H1 (cell line): Measurements from ENCODE around the gene ITGB2. TPM values are rescaled to one million over a fixed set of nuclear protein-coding genes. Genes with fewer than 3 reads are reported as not detected.

Experiments used
- CTCF ChIA-PET: fragments of 300-600 bp; sonication (Branson Sonifier 250); formaldehyde crosslinking; loops from one replicate; lab custom pipeline; 2021; ENCODE audit not compliant: partially characterized antibody; lab: Charles Lee
- POLR2A ChIA-PET: fragments of 300-600 bp; sonication (Branson Sonifier 250); formaldehyde crosslinking; loops from one replicate; lab custom pipeline; 2021; ENCODE audit warnings: inconsistent platforms; ENCODE audit not compliant: partially characterized antibody; lab: Charles Lee
- DNase-seq, 2 experiments: peaks; one replicate each; pipeline versions ENCODE4 v3.0.0 to v3.0.0-alpha.2; 2010 to 2022; ENCODE audit warnings: low spot score in 2 of 2, low read depth in 1 of 2, mixed read lengths in 1 of 2
- FAIRE-seq: peaks from 2 replicates; lab custom pipeline; 2011; peaks lifted over from hg19 to GRCh38; lab: Jason Lieb, UNC
- H2AFZ ChIP-seq: 2 replicates; pipeline ENCODE4 v1.8.1; 2012; ENCODE audit warnings: low read length, inconsistent platforms
- H2AK5ac ChIP-seq: 2 replicates; pipeline ENCODE4 v1.6.1; 2013; ENCODE audit warnings: low read depth, low read length
- H2BK120ac ChIP-seq: replicated peaks from 2 replicates; pipeline ENCODE3; 2013; ENCODE audit warnings: low read depth, low read length, inconsistent platforms
- H2BK12ac ChIP-seq: 2 replicates; pipeline ENCODE4 v1.6.1; 2013; ENCODE audit warnings: low read depth, low read length
- H2BK15ac ChIP-seq: 2 replicates; pipeline ENCODE4 v1.6.1; 2013; ENCODE audit warnings: low read length
- H2BK20ac ChIP-seq: 2 replicates; pipeline ENCODE4 v1.6.1; 2013; ENCODE audit warnings: low read length
- H2BK5ac ChIP-seq: 2 replicates; pipeline ENCODE4 v1.6.1; 2013; ENCODE audit warnings: low read depth, low read length
- H3K14ac ChIP-seq: 2 replicates; pipeline ENCODE4 v1.6.1; 2013; ENCODE audit warnings: inconsistent platforms; ENCODE audit not compliant: insufficient read length
- H3K18ac ChIP-seq: 2 replicates; pipeline ENCODE4 v1.6.1; 2013; ENCODE audit warnings: low read length; ENCODE audit errors: extremely low read depth
- H3K23ac ChIP-seq: 2 replicates; pipeline ENCODE4 v1.6.1; 2013; ENCODE audit warnings: inconsistent platforms; ENCODE audit not compliant: insufficient read length
- H3K23me2 ChIP-seq: 2 replicates; pipeline ENCODE4 v1.6.1; 2013; ENCODE audit warnings: low read depth, low read length
- H3K27ac ChIP-seq: 2 replicates; pipeline ENCODE4 v1.6.1; 2011; ENCODE audit warnings: low read depth, low read length, inconsistent platforms
- H3K27me3 ChIP-seq, 4 experiments: replicated peaks in 1 of 4; 1 replicate in 1 of 4; 2 replicates in 3 of 4; pipeline versions ENCODE4 v1.6.1 to v1.8.1; 2011 to 2013; ENCODE audit warnings: low read length in 3 of 4, mild to moderate bottlenecking in 3 of 4, inconsistent platforms in 2 of 4, mixed read lengths in 2 of 4, moderate library complexity in 1 of 4; ENCODE audit not compliant: control insufficient read depth in 3 of 4, insufficient read depth in 3 of 4; ENCODE audit errors: extremely low read depth in 1 of 4
- H3K36me3 ChIP-seq, 4 experiments: 2 replicates each; pipeline versions ENCODE4 v1.6.1 to v1.8.1; 2011 to 2013; ENCODE audit warnings: mild to moderate bottlenecking in 4 of 4, low read length in 3 of 4, moderate library complexity in 2 of 4, control low read depth in 1 of 4, inconsistent platforms in 1 of 4; ENCODE audit not compliant: insufficient read depth in 4 of 4, control insufficient read depth in 2 of 4
- H3K4ac ChIP-seq: replicated peaks from 2 replicates; pipeline ENCODE3; 2013; ENCODE audit warnings: low read length, low read depth, mixed read lengths, inconsistent platforms; ENCODE audit not compliant: insufficient read length
- H3K4me1 ChIP-seq, 4 experiments: replicated peaks in 1 of 4; 1 replicate in 1 of 4; 2 replicates in 3 of 4; pipeline versions ENCODE4 v1.6.1 to v1.8.1; 2011 to 2013; ENCODE audit warnings: low read length in 3 of 4, inconsistent platforms in 2 of 4, mixed read lengths in 1 of 4; ENCODE audit not compliant: insufficient read depth in 4 of 4, control insufficient read depth in 3 of 4
- H3K4me2 ChIP-seq, 2 experiments: 2 replicates each; pipeline versions ENCODE4 v1.6.1 to v1.8.1; 2011 to 2013; ENCODE audit warnings: low read depth in 2 of 2, low read length in 2 of 2, control low read depth in 1 of 2, inconsistent platforms in 1 of 2, mild to moderate bottlenecking in 1 of 2; ENCODE audit not compliant: insufficient read depth in 1 of 2
- H3K4me3 ChIP-seq, 4 experiments: fragments of 200-600, 300-600 bp in 1 of 4; sonication (generic), shearing (Covaris generic), sonication (Bioruptor Twin) in 1 of 4; 2 replicates each; pipeline versions ENCODE4 v1.5.1 to v1.8.1; 2011 to 2016; ENCODE audit warnings: low read length in 4 of 4, low read depth in 3 of 4, control low read depth in 2 of 4, inconsistent platforms in 2 of 4, mild to moderate bottlenecking in 2 of 4, mixed read lengths in 1 of 4, moderate library complexity in 1 of 4; ENCODE audit not compliant: insufficient read depth in 2 of 4; ENCODE audit errors: extremely low read depth in 1 of 4
- H3K56ac ChIP-seq: replicated peaks from 2 replicates; pipeline ENCODE3; 2013; ENCODE audit warnings: low read depth, mild to moderate bottlenecking, mixed read lengths, low read length, inconsistent platforms; ENCODE audit not compliant: insufficient read length
- H3K79me1 ChIP-seq: 2 replicates; pipeline ENCODE4 v1.6.1; 2013; ENCODE audit warnings: low read depth, low read length, control low read depth
- H3K79me2 ChIP-seq, 2 experiments: 2 replicates each; pipeline versions ENCODE4 v1.6.1 to v1.8.1; 2012 to 2013; ENCODE audit warnings: low read length in 2 of 2, mild to moderate bottlenecking in 2 of 2, inconsistent platforms in 1 of 2; ENCODE audit not compliant: insufficient read depth in 2 of 2, control insufficient read depth in 1 of 2
- H3K9ac ChIP-seq, 4 experiments: replicated peaks in 1 of 4; 1 replicate in 1 of 4; 2 replicates in 3 of 4; pipeline versions ENCODE4 v1.6.1 to v1.8.1; 2011 to 2013; ENCODE audit warnings: low read depth in 3 of 4, low read length in 3 of 4, control low read depth in 2 of 4, mild to moderate bottlenecking in 2 of 4, moderate library complexity in 2 of 4, inconsistent platforms in 1 of 4; ENCODE audit errors: extremely low read depth in 1 of 4
- H3K9me3 ChIP-seq, 2 experiments: 2 replicates each; pipeline versions ENCODE4 v1.6.1 to v1.8.1; 2012 to 2013; ENCODE audit warnings: mild to moderate bottlenecking in 2 of 2, moderate library complexity in 2 of 2, control low read depth in 1 of 2, inconsistent platforms in 1 of 2, low read depth in 1 of 2, low read length in 1 of 2, mixed read lengths in 1 of 2; ENCODE audit not compliant: insufficient read depth in 2 of 2
- H4K20me1 ChIP-seq, 2 experiments: replicated peaks in 1 of 2; 2 replicates each; pipeline versions ENCODE3 to v1.8.1; 2011 to 2013; ENCODE audit warnings: inconsistent platforms in 2 of 2, low read length in 2 of 2, mild to moderate bottlenecking in 1 of 2; ENCODE audit not compliant: insufficient read depth in 2 of 2, control insufficient read depth in 1 of 2
- H4K5ac ChIP-seq: 2 replicates; pipeline ENCODE4 v1.6.1; 2013; ENCODE audit warnings: low read length, low read depth, mixed read lengths, inconsistent platforms; ENCODE audit not compliant: insufficient read length
- H4K8ac ChIP-seq: 2 replicates; pipeline ENCODE4 v1.8.0; 2013; ENCODE audit warnings: mild to moderate bottlenecking, moderate library complexity, low read length, inconsistent platforms; ENCODE audit not compliant: insufficient read depth; ENCODE audit errors: extremely low read depth
- H4K91ac ChIP-seq: replicated peaks from 2 replicates; pipeline ENCODE3; 2013; ENCODE audit warnings: low read length, mixed read lengths, inconsistent platforms; ENCODE audit not compliant: insufficient read length
- SP1 ChIP-seq: IDR thresholded peaks from 2 replicates; pipeline ENCODE4 v1.6.1; 2011; ENCODE audit warnings: low read depth, low read length
- SP4 ChIP-seq: IDR thresholded peaks from 2 replicates; pipeline ENCODE4 v1.6.1; 2012; ENCODE audit warnings: low read length, inconsistent platforms
- USF2 ChIP-seq: IDR thresholded peaks from 2 replicates; pipeline ENCODE4 v1.6.1; 2011; ENCODE audit warnings: low read length, improper control_type of control experiment
- WGBS, 2 experiments: shearing (Covaris generic) in 1 of 2; methylation state at CpG; one replicate each; pipeline versions ENCODE4 v1.1.6 to v1.1.7; 2013 to 2015; ENCODE audit warnings: low lambda C conversion rate in 2 of 2, mixed read lengths in 2 of 2, inconsistent platforms in 1 of 2, low coverage in 1 of 2, missing lambda C conversion rate in 1 of 2; ENCODE audit not compliant: insufficient replicate concordance in 2 of 2, insufficient coverage in 1 of 2, insufficient read length in 1 of 2; ENCODE audit errors: extremely low coverage in 1 of 2, missing lambda C conversion rate in 1 of 2; 5-methylcytosine and 5-hydroxymethylcytosine counted together
- polyA plus RNA-seq, 7 experiments: library from polyadenylated mRNA; depleted of rRNA in 3 of 7; stranded (reverse) in 5 of 7; unstranded in 2 of 7; fragments of >200 nt in 5 of 7; fragments of 200-250 nt in 2 of 7; gene quantifications; 1 replicate in 5 of 7; 2 replicates in 1 of 7; 4 replicates in 1 of 7; pipeline versions ENCODE4 v1.2.1 to v1.2.3, GENCODE V29; 2011 to 2013; ENCODE audit warnings: missing spikeins in 2 of 7, mixed read lengths in 2 of 7
- total RNA-seq: library from RNA; stranded (reverse); fragmentation: NEBNext Ultra II Directional; extraction: Animal tissue kit (Norgen Biotek cat#: 25700); gene quantifications from 2 replicates; pipeline ENCODE4 v1.2.1, GENCODE V29; 2021
- TF ChIP-seq, protein P1 (sequence below): IDR thresholded peaks from 2 replicates; pipeline ENCODE4 v1.6.1; 2012; ENCODE audit warnings: inconsistent platforms

ITGB2 gene
- total and polyA plus RNA-seq, 2 of the 8 experiments (the other 6 are each of a cell fraction or from before 2014, with no cell fraction given), result 0.24 to 0.63 TPM

- Histone ChIP-seq H3K36me3 (peaks cover 6 to 32% (median 19%) of the 10 kb centered on the region in 4 experiments; a peak in 7 of 8 replicates), H3K23ac (no peak overlapping the region), H3K23me2 (peaks cover 6% of the 10 kb centered on the region; the same call in 1 of the 2 replicates), H2BK15ac (no peak overlapping the region), H2BK120ac (no peak overlapping the region), H2AFZ (no peak overlapping the region), H3K4ac (no peak overlapping the region), H3K4me1 (peaks cover 0 to 14% (median 8%) of the 10 kb centered on the region in 4 experiments; a peak in 5 of 7 replicates), H2BK5ac (no peak overlapping the region), H2BK20ac (no peak overlapping the region), H3K79me1 (peaks cover 27% of the 10 kb centered on the region), H4K5ac (no peak overlapping the region), H3K14ac (no peak overlapping the region), H3K79me2 (peaks cover 20 to 83% of the 10 kb centered on the region in 2 experiments), H3K18ac (no peak overlapping the region), H3K4me3 (no peak overlapping the region), H3K9me3 (no peaks in the 10 kb centered on the region), H3K27me3 (no peaks in the 10 kb centered on the region), H2AK5ac (no peak overlapping the region), H3K27ac (no peak overlapping the region), H3K9ac (no peak overlapping the region), H3K4me2 (no peak overlapping the region), H3K56ac (no peak overlapping the region), H4K8ac (no peak overlapping the region), H2BK12ac (no peak overlapping the region), H4K91ac (no peak overlapping the region), H4K20me1 (peaks cover 18 to 54% of the 10 kb centered on the region in 2 experiments)
- 84% methylated on average over 25 of the region's 25 CpGs; no CpG with 5 or more reads in 1 of the 2 experiments for WGBS, 2 experiments
- DNase-seq (no peak), FAIRE-seq (no peak)
- ChIA-PET POLR2A (no interaction called here), CTCF (no interaction called here)
- TF ChIP-seq USF2 (no peak), SP4 (no peak), SP1 (no peak)
- TF ChIP-seq, protein P1, sequence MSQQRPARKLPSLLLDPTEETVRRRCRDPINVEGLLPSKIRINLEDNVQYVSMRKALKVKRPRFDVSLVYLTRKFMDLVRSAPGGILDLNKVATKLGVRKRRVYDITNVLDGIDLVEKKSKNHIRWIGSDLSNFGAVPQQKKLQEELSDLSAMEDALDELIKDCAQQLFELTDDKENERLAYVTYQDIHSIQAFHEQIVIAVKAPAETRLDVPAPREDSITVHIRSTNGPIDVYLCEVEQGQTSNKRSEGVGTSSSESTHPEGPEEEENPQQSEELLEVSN, result no peak
Observed at GRCh38 chr21:44862869-44863685, 57.6 kb downstream of the ITGB2 start.
